OCI-LY7 (cell line): ENCODE results near the gene ACAP1.

Experiments
- CTCF ChIP-seq: fragments of 200-600 bp; sonication (generic); conservative IDR thresholded peaks from 2 replicates; pipeline ENCODE4 v1.5.1; 2014; ENCODE audit warnings: mild to moderate bottlenecking, antibody characterized with exemption, low read length, moderate library complexity, mixed read lengths
- EZH2phosphoT487 ChIP-seq: fragments of 200-600 bp; sonication (generic); IDR thresholded peaks from 2 replicates; pipeline ENCODE4 v1.6.1; 2018; ENCODE audit warnings: low read depth, borderline replicate concordance, mild to moderate bottlenecking, mixed run types, antibody characterized with exemption, low read length, moderate library complexity, mixed read lengths

GRCh38 chr17:7352503-7352889 lies 16.2 kb downstream of the ACAP1 start:
- peak; percentile 74 for TF ChIP-seq CTCF
- TF ChIP-seq EZH2phosphoT487 = no peak
